SW 1271 (cell line): ENCODE measurements around the gene CYGB.
A peak's percentile ranks its signal among the peaks of the same experiment; 100 is the strongest.

ENCODE experiments used
- DNase-seq, 2 experiments: peaks; one replicate each; lab custom pipeline; 2025; lab: John Stamatoyannopoulos, UW

Gene CYGB

GRCh38 chr17:76500747-76501017 is 36.8 kb downstream of the CYGB start:
- no peak for DNase-seq

- DNase-seq, result no peak
Measured at GRCh38 chr17:76500074-76500746, 37.3 kb downstream of the CYGB start.

- no peak for DNase-seq
Measured at GRCh38 chr17:76499267-76499667, 38.2 kb downstream of the CYGB start.

- no peak for DNase-seq
Measured at GRCh38 chr17:76498876-76499251, 38.6 kb downstream of the CYGB start.

- DNase-seq, result peak in 1 of 2 experiments; percentile 41
Measured at GRCh38 chr17:76497979-76498875, 39.3 kb downstream of the CYGB start.

GRCh38 chr17:76497699-76497978 is 39.9 kb downstream of the CYGB start:
- DNase-seq, result no peak

GRCh38 chr17:76496464-76496863 is 41.0 kb downstream of the CYGB start:
- DNase-seq, result no peak

- no peak for DNase-seq
Measured at GRCh38 chr17:76495663-76496400, 41.7 kb downstream of the CYGB start.

GRCh38 chr17:76493505-76494167 is 43.9 kb downstream of the CYGB start:
- no peak for DNase-seq

GRCh38 chr17:76492989-76493501 is 44.5 kb downstream of the CYGB start:
- peak; percentile 42 to 57 for DNase-seq

GRCh38 chr17:76492123-76492988 is 45.2 kb downstream of the CYGB start:
- no peak for DNase-seq

- DNase-seq, result no peak
Measured at GRCh38 chr17:76491271-76492122, 46.0 kb downstream of the CYGB start.

- no peak for DNase-seq
Measured at GRCh38 chr17:76490112-76490710, 47.3 kb downstream of the CYGB start.

GRCh38 chr17:76487451-76488192 is 49.9 kb downstream of the CYGB start:
- DNase-seq, result no peak

- no peak for DNase-seq
Measured at GRCh38 chr17:76485569-76485968, 51.9 kb downstream of the CYGB start.

- DNase-seq, result no peak
Measured at GRCh38 chr17:76484228-76484725, 53.2 kb downstream of the CYGB start.

GRCh38 chr17:76481071-76481655 is 56.3 kb downstream of the CYGB start:
- DNase-seq, result no peak

- DNase-seq, result no peak
Measured at GRCh38 chr17:76480632-76481031, 56.9 kb downstream of the CYGB start.
